Non-pigmented ciliary epithelial cell (primary cell): ENCODE data around the gene MTCL1.

Experiments
- DNase-seq: peaks from one replicate; pipeline ENCODE4 v3.0.0-alpha.2; 2010; ENCODE audit warnings: low read depth

Gene MTCL1

DNA sequence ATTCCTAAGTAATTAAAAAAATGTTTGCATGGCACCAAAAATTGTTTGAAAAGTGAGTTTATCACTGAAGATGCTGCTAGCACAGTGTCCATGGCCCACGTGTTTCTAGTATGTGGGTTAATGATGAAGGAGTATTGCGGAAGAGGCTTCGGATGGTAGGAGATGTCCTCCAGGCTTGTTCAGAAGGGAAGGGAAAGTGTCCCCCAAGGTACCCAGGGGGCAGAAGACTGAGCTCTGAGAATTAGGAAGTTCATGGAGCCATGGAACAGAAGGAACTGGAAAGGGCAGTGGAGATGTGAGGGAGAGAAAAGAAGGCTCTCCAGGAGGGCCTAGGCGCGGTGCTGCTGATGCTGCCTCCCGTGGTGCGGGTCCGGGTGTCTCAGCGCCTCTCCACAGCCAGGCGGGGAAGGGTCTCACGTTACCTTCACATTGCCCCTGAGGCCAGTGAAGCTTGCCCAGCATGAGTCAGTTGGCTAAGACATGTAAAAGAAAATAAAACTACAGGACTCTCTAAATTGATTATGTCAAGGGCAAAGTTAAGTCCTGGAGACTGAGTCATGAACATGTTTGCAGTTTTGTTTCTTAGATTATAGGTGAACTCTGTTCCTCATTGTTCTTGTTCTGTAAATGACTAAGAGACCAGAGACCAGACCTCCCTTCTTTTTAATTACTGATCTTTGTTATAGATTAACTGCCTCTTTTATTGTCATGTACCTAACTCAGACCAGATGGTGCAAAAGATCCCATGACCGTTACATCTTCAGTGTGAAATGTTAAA is 89.0 kb downstream of the MTCL1 start:
- DNase-seq: no peak

DNA sequence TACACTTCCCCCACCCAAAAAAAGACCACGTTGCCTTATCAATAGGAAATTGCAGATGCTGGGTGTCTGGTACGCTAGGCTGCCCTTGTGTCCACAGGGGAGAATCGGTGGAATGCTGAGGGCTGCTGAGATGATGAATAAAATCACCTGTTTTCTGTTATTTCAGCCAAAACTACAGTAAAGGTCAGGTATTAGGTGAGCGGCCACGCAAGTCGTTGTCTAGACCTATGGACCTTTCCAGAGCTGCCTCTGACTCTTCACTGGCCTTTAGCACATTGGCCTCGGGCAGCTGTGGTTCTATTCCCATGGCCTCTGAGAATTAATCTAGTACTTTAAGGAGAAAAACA is 89.6 kb downstream of the MTCL1 start:
- no peak for DNase-seq

DNA sequence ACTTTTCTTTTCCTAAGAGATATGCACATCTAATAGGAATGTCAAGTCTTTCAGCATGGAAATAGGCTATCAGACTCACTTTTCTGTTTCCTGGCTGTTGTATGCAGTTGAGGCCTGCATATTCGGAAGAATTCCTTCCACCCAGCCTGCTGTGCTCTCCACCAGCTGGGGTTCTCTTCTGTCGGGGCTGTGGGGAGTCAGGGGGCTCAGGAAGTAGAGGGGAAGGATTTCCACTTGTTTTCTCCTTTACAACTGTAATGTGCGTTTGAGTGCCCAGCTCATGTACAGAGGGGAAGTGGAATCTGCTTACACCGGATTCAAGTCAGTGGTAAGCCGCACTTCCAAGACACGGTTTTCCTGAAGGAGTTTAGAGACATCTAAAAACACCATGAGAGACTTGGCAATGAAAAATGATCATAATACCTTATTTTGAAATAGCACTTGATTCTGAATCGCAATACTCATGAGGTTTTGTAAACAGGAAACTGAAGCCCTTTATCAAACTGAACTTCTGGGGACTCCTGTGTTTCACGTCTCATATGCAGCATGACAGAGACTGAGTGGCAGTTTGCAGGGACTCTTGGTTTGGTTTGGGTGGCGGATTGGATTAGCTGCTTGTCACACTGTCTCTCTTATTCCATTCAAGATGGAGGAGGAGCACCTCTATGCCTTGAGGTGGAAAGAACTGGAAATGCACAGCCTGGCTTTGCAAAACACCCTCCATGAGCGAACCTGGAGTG is 90.4 kb downstream of the MTCL1 start:
- DNase-seq: no peak

DNA sequence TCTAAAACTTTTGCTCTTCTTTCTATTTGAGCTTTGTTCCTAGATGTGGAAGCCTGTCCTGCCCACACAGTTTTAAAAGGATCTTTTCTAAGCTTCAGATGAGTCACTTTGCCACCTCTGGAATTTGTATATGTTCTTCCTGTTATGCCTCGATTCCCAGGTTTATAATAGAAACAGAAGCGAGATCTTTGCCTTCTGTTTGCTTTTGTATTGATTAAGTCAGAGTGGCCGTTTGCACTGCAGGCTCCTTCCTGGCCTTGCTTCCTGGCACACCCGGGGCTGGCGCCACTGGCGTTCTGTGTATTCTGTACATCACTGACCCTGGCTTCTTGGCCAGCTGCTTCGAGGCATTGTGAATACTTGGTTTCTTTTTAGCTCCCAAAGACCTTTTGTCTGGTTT is 91.8 kb downstream of the MTCL1 start:
- no peak for DNase-seq

DNA sequence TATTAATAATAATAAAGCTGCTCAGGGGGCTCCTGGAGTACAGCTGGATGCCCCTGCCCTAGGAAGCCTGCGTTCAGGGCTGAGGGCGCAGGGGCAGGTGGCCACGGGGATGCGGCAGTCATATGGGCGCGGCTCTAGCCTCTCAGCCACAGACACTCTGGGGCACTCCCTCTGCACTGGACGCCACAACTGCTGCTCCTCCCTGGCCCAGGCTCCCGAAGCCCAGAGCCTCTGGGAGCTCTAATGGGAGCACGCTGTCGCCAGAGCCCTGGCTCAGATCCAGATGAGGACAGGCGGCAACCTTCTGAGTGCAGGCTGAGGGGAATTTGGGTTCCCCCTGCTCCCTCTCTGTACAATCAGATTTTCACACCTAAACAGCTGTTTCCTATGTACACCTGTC is 93.6 kb downstream of the MTCL1 start:
- DNase-seq: no peak

DNA sequence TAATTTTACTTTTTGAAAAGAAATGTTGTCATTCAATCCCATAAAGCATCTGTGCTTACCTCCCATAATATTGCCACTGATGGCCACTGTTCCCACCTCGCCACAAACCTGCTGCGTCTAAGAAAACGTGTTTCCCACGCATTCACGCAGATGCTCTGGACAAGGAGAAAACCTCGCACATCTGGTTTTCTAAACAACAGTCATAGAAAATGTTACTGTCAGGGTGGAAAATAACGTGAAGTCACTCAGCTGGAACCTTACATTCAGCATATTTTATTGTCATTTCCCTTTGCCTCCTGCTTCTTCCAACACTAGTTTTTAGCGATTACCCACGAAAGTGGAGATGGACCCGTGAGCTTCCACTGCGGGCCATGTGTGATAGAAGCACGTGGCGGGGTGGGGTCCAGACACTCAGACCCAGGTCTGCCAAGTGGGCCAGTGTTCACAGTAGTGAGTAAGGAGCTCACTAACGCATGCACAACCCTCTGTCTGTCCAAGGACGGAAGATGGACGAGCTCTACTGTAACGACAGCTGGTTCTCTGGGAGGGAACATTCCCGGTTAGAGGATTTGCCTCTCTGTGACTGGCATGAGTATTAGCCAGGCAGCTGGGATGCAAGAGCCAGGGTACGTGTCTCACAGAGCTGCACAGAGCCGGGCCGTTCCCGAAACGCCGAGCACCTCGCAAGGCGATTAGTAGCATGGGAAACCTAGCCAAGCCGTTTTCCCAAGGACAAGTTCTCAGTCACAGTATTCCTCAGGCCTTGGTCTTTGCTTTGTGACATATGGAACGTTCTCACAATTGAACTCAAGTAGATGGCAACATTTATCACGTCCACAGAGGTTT is 94.5 kb downstream of the MTCL1 start:
- DNase-seq: no peak

DNA sequence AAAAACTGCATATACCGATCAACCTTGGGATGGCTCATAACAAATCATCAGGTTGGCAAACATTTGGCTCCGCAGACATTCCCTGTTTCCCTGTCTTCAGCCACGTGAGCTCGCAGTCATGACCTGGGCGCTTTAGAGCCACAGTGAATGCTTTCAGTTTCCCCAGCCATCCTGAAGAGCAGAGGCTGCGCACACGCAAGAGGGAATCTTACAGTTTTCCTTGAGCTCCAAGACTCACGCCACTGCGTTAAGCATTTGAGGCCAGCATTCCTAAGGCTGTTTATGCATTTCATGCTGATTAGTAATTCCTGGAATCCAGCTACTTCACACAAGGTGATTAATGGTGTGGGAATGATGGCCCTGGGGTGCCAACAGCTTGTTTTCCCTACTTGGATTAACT is 95.1 kb downstream of the MTCL1 start:
- DNase-seq: peak; percentile 98

DNA sequence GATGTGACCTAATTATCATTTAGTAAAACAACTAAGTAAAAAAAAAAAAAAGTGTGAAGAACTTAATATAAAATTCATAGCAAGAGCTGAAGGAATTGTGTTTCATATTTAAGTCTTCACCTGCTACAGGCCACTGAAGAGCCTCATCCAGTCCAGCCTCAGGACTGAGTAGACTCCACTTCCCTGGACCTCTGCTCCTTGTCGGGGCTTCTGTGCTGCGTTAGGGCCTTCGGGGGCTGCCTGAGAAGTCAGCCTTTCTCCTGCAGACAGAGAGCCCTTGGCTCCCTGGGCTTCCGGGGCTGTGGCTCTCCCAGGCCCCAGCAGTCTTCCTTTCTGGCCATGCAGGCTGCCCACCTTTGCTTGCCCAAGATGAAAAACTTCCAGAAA is 95.5 kb downstream of the MTCL1 start:
- no peak for DNase-seq

DNA sequence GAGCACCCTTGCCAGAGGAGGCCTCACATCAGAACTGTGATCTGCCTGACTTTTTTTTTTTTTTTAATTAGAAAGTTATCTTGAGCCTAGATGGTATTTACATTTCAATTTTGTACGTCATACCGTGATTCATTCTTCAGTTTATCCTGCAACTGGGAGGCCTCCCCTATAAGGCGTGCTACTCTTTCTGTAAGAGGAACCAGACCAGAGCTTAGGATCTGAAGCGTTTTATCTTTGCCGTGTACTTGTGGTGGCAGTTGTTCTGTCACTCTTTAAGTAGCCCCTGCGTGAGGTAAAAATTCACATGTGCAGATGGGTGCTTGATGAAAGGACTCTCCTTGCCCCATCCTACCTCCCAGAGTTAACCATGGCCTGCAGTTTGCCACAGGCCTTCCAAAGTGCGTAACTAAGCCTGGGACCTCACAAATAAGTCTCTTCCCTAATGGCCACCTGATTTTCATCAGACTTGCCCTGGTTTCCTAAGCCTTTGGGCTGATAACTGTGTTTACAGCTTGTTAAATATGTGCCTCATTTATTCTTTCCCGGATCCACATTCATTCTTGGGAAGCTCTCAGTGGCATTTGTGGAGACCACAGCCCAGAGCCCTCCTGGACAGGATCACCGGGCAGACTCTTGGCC is 96.0 kb downstream of the MTCL1 start:
- peak; percentile 82 for DNase-seq

DNA sequence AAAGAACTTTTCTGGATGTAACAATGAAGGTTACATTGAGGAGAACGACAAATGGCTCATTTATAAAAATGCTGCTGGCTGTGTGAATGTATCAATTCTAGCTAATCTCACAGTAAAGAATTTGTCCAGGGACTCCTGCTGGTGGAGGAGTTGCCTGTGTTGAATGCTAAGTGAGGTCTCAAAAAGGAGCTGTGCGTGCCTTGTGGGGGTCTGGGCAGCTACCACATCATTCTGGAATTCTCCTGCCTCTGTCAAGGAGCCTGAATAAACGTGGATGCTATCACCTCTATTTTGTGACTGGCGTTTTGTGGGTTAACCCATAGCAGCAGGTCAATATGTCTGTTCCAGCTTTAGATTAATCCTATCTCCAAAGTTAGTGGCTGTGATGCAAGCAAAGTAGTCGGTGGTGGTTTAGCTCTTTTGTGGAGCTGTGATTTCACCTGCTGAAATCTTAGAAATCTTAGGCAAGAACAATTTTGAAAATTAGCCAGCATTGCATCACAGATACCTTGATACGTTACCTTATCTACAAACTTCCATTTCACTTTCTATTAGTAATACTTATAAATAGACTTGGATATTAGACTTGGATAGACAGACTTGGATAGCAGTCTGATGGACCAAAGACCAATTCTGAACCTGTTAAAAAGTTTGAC is 96.8 kb downstream of the MTCL1 start:
- no peak for DNase-seq

DNA sequence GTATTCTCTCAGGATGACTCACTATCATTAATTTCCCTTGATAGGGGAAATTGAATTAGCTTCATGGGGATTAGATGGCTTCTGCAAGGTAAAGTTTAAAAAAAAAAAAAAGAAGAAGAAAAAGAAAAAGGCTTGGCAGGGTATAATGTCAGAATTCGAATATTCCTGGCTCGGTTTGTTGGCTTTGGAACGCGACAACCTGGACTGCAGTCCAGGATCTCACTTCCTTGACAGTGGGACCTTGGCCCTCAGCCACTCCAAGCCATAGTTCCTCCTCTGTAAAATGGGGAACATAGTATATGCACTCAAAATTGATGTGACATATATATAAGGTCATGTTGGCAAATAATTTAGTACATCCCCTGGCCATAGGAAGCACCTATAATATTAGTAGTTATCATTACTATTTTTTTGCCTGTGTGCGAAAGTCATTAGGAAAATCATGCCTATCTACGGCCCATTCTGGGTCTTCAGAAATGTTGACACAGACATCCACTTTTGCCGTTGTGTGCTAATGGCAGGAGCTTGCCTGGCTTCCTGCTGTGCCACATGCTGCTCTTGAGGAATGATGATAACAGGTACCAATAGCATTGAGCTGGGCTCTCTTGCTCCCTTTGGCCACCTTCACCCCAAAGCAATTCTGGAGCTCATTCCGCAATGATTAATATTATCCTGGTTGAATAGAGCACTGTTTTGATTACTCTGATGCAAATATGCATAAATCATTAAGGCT is 97.9 kb downstream of the MTCL1 start:
- DNase-seq: no peak

DNA sequence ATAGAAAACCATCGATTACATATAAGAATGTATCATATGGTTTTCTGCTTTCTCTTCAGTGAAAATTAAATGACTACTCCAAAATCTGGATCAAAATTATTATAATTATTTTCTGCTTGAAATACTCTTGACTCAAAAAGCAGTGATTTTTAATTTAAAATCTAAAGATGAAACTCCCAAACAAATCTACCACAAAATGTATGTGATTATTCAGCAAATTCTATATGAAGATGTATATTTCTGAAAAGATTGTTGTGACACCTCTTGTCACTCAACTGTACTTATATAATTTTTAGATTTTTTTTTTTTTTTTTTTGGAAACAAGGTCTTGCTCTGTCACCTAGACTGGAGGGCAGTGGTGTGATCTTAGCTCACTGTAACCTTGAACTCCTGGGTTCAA is 98.6 kb downstream of the MTCL1 start:
- no peak for DNase-seq

DNA sequence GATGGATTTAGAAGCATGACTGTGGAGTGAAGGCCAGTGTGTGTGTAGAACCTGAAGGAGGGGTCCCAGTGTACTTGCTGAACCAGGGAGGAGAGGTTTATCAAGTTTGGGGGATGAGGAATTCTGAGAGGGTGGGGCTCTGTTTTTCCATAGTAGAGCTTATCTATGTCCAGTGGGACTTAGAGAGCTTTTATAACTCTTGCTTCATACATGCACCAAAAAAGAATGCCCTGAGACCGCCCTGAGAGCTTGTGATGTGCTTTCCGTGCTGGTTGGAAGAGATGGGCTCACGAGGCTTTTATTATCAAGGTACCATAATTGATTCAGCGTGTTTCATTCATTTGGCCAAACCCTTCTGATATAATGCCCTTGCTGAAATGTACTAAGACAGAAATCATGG is 100.2 kb downstream of the MTCL1 start:
- no peak for DNase-seq

DNA sequence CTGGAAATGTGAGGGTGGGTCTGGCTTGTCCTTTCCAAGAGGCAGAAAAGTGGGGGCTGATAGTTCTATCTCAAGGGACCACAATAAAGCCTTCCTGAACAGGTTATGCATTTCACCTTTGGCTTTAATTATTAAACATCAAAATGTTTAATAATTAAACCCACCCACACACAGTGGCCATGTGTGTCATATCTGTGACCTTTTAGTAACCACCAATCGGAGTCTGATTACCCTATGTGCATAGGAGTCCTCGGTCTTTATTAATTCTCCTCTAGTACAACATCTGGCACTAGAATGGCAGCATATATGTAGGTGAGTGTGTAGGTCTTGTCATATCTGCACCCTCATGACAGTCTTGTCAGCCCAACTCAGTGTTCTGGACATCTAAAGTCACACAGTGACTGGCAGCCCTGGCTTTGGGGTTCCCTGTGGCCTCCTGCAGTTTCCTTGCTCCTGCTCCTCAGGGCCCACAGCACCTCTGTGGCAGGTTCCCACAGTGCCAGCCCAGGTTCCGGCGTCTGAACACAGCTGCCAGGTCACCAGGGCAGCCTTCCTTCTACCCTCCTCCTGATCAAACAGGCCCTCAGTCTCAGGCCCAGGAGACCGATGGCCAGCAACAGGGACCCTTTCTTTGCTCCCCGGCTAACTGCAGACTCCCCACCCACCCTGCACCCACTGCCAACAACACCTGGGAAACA is 100.9 kb downstream of the MTCL1 start:
- no peak for DNase-seq

DNA sequence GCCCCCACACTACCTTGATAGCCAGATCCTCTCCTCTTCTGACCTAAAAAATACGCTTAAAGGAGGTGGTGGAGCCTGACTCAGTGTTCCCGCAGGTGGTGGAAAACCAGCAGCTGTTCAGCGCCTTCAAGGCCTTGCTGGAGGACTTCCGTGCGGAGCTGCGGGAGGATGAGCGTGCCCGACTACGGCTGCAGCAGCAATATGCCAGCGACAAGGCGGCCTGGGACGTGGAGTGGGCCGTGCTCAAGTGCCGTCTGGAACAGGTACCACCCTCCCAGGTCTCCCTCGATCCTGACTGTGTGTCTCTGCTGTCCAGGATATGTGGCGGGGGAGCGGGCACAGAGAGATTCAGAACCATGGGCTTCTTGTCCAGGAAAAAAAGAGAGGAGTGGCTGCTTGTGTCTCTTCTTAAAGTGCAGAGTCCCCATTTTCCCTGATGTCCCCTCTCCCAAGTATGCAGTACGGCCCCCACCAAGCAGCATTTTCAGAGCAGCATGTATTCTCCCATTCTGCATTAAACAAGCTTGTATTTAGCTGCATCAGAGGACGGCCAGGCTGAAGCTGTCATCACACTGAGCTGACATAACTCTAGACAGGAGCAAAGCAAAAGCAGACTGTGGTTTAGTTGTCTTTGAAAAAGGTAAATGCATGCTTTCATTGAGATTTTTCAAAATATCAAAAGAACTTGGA is 101.6 kb downstream of the MTCL1 start:
- DNase-seq: no peak

DNA sequence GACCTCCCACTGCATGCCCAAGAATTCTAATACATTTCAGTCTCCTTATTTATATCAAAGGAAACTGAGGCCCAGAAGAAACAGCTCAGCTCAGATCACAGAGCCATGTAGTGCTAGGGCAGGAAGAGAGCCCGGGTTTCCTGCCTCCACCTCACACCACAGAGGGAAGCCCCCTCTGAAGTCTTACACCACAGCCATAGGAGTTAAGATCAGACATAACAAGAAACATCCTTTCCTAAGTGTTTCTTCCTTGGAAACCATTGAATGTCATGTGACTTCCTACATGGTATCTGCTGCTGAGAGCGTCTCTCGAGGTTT is 102.1 kb downstream of the MTCL1 start:
- DNase-seq: no peak

DNA sequence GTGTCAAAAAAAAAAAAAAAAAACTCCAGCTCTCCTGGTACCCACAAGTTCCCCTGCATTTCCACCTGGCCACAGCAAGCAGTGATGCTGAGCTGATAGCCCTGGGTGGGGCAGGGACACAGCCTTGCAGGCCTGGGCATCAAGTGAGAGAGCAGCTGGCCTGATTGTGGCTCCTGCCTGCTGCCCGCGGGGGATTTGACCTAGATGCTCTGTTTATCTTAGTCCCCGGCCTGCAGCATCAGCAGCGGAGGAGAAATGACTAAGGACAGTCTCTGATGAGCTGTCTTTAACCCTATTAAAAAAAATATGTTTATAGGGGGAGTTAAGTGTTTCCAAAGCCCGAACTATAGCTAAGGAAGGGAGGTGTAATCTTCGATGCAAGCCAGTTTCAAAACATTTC is 102.6 kb downstream of the MTCL1 start:
- DNase-seq: no peak

DNA sequence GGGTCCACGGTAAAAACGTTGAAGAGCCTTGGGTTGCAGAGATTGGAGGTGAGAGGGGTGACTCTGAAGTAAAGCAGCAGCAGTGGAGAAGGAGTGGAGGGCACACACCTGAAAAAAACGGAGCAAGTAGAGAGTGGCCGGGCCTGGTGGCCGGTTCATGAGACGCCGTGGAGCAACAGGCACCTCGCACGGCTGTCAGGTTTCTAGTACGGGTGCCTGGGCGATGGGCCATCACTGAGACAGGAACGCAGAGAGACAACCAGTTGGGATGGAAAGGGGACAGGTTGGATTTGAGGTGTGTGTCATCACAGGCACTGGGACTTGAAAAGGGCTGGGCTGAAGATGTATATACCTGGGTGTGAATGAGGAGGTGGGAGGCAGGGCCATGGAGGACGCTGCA is 104.2 kb downstream of the MTCL1 start:
- DNase-seq: no peak

DNA sequence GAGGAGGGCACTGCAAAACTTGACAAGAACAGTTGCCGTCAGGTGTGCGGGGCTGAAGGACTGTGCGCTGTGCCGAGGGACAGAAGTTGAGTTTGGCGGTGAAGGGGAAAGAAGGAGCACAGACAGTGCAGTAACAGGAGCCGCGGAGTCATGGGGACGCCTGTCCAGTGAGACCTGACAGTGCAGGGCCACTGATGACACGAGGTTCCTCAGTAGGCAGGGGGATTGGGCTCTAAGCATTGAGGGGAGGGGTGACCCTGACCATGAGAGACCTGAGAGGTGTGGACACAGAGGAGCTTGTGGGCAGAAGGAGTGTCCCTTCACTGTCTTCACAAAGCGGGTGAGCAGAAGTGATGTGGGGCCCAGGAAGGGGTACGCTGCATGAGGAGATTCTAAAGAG is 104.8 kb downstream of the MTCL1 start:
- DNase-seq: no peak

DNA sequence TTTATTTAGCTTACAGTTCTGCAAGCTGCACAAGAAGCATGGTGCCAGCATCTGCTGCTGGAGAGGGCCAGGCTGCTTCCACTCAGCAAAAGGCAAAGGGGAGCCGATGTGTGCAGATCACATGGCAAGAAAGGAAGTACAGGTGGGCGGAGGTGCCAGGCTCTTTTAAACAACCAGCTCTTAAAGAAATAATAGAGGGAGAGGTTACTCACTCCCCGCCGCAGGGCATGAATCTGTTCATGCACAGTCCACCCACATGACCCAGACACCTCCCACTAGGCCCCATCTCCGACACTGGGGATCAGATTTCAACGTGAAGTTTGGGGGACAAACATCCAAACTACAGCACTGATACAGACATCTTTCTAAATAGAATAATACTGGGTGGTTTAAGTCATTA is 105.8 kb downstream of the MTCL1 start:
- DNase-seq: no peak
